ENCODE results near the gene ANXA4. TPM values are rescaled to one million over a fixed set of nuclear protein-coding genes. Genes with fewer than 3 reads are reported as not detected.

ANXA4 gene
- total RNA-seq, 1 donor from 2014 or later = 6.6 TPM

DNA sequence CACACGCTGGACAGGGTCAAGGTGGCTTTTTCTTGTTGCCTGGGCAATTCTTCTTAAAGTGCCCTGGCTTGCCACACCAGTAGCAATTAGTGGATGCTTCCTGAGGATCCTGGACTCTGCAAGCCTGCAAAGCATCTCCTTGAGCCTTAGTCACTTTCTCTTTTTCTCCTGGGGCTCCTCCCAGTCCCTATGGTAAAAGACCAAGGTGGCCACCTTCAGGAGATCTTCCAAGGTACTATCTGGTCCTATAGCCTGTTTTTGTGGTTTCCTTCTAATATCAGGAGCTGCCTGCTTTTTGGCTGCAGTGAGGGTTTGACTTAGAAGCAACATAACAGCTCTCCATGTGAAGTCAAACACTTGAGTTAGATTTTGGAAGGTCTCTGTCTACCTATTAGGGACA lies 54.2 kb downstream of the ANXA4 start:
- Mint-ChIP-seq H3K4me3 (no peak overlapping the region), H3K27ac (ENCODE audit: unreplicated experiment) (no peak overlapping the region), H3K27me3 (ENCODE audit: low read depth) (peaks cover 3% of the 10 kb centered on the region), H3K4me1 (peaks cover 33% of the 10 kb centered on the region), H3K9me3 (no peaks in the 10 kb centered on the region), H3K36me3 (ENCODE audit: low read depth) (no peaks in the 10 kb centered on the region)
- TF ChIP-seq, protein P1, sequence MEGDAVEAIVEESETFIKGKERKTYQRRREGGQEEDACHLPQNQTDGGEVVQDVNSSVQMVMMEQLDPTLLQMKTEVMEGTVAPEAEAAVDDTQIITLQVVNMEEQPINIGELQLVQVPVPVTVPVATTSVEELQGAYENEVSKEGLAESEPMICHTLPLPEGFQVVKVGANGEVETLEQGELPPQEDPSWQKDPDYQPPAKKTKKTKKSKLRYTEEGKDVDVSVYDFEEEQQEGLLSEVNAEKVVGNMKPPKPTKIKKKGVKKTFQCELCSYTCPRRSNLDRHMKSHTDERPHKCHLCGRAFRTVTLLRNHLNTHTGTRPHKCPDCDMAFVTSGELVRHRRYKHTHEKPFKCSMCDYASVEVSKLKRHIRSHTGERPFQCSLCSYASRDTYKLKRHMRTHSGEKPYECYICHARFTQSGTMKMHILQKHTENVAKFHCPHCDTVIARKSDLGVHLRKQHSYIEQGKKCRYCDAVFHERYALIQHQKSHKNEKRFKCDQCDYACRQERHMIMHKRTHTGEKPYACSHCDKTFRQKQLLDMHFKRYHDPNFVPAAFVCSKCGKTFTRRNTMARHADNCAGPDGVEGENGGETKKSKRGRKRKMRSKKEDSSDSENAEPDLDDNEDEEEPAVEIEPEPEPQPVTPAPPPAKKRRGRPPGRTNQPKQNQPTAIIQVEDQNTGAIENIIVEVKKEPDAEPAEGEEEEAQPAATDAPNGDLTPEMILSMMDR (conservative IDR thresholded peaks at IDR 0.05) = no peak
- no peak for DNase-seq (ENCODE audit: low read depth, low spot score)

DNA sequence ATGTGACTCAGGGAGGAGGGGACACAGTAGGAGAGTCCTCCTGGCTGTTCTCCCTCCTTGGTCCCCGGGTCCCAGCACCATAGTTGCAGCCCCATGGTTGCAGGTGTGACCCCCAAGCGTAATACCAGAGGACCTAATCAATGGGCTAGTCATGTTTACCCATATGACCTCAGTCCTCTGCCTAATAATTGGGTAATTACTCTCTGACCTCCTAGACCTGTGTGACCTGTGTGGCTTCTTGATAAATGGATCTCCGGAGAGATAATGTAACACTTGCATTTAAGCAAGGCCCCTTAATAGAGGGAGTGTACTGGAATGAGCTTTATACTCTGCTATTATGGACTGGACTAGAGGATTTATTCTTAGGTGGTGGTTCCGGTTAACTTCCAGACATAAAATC lies 55.3 kb downstream of the ANXA4 start:
- Mint-ChIP-seq H3K9me3 (no peaks in the 10 kb centered on the region), H3K27me3 (ENCODE audit: low read depth) (peaks cover 3% of the 10 kb centered on the region), H3K4me3 (no peak overlapping the region), H3K27ac (ENCODE audit: unreplicated experiment) (no peak overlapping the region), H3K4me1 (peaks cover 38% of the 10 kb centered on the region), H3K36me3 (ENCODE audit: low read depth) (no peaks in the 10 kb centered on the region)
- DNase-seq (ENCODE audit: low read depth, low spot score) = no peak
- TF ChIP-seq, protein P1 (conservative IDR thresholded peaks at IDR 0.05) = no peak

DNA sequence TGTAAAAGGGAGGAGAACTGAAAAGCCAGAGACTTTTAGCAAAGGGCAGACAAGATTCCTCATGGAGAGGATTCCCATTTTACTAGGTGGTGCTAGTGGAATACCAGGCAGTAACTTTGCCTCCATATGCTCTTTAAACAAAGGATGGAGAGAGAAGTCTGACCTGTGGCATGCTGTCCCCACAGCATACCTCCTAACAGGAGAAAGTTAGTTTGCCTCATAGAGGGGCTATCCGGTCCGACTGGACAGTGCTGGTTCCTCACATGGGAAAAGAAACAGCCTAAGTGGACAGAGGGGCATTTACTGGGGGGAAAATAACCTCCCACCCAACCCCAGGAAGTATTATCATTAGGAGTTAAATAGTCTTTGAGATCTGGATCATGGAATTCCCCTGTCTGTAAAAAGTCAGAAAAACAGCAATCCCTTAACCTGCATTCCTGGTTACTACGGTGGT lies 55.9 kb downstream of the ANXA4 start:
- H3K27ac Mint-ChIP-seq (ENCODE audit: unreplicated experiment) = no peak overlapping the region
- H3K4me1 Mint-ChIP-seq = peaks cover 38% of the 10 kb centered on the region

DNA sequence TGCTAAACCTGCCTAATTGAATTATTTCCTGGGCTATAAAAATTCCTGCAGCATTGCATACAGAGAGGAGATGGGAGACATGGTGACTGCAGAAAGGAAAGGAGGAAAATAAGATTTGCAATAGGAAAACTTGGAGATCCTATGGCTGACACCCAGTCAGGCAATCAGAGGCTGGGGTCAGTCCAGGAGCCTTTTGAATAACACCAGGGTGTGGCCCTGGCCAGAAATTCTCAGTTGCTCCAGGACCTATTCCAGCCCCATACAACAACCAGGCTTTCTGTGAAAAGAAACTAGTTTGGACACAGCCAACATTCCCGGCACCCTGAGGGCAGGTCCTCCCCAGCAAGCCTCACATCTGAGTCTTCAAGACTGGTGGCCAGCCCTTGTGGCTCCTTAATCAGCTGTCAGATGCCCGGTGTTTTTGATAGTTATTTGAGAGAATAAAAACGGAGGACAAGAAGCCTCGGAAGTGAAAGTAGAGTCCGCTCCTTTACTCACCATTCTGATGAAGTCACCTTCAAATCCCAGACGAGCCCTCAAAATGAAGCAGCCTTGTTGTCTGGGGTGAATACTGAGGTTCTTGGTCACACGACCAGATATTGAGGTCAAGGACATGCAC lies 56.5 kb downstream of the ANXA4 start:
- Mint-ChIP-seq H3K27me3 (ENCODE audit: low read depth) (peaks cover 3% of the 10 kb centered on the region), H3K27ac (ENCODE audit: unreplicated experiment) (peak overlapping the region; percentile 51), H3K4me1 (peaks cover 38% of the 10 kb centered on the region), H3K4me3 (no peak overlapping the region), H3K36me3 (ENCODE audit: low read depth) (no peaks in the 10 kb centered on the region), H3K9me3 (no peaks in the 10 kb centered on the region)
- no peak for DNase-seq (ENCODE audit: low read depth, low spot score)
- TF ChIP-seq, protein P1 (conservative IDR thresholded peaks at IDR 0.05) = no peak

More for the DNA sequence above, 55.9 kb downstream of the ANXA4 start:
- H3K36me3 Mint-ChIP-seq (ENCODE audit: low read depth) = no peaks in the 10 kb centered on the region
- no peaks in the 10 kb centered on the region for H3K9me3 Mint-ChIP-seq
- TF ChIP-seq, protein P1 (conservative IDR thresholded peaks at IDR 0.05) = no peak
- H3K27me3 Mint-ChIP-seq (ENCODE audit: low read depth) = peaks cover 3% of the 10 kb centered on the region
- H3K4me3 Mint-ChIP-seq = no peak overlapping the region
- DNase-seq (ENCODE audit: low read depth, low spot score) = no peak

DNA sequence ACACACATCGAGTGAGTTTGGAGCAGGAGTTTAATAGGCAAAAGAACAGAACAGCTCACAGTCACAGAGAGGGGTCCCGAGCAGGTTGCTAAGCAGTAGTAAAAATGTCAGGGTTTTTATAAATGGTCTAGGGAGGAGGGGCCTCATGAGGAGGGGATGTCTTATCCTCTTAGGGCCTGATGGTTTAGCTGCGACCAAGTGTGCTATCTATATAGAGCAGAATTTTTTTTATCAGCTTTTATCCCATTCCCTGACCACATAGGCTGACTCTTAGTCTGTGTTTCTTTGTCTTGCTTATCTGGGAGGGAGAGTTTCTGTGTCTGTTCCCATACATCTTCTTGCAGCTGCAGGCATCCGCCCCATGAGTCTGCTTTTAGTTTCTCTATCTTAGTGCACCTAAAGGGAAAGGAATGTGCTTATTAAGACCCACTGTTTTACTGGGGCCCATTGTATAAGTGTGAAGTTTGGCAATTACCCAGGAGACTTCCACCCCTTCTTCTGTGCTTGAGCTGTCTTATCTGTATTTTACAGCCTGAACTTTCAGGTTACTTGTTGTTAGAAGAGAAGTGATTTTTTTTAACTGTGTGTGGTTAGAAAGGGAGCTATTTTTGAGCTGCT lies 57.1 kb downstream of the ANXA4 start:
- Mint-ChIP-seq H3K4me1 (peaks cover 38% of the 10 kb centered on the region), H3K4me3 (no peak overlapping the region), H3K27me3 (ENCODE audit: low read depth) (peaks cover 3% of the 10 kb centered on the region), H3K27ac (ENCODE audit: unreplicated experiment) (peak overlapping the region; percentile 51), H3K36me3 (ENCODE audit: low read depth) (no peaks in the 10 kb centered on the region), H3K9me3 (no peaks in the 10 kb centered on the region)
- TF ChIP-seq, protein P1 (conservative IDR thresholded peaks at IDR 0.05) = no peak
- DNase-seq (ENCODE audit: low read depth, low spot score) = no peak

Measured in neural crest cell (in vitro differentiated cells).